HG03064 (cell line): ENCODE results near the gene LRSAM1.

Experiments used
- ATAC-seq: cut with Tn5 transposase; IDR thresholded peaks from one replicate; pipeline ENCODE4 v1.9.1; 2021; ENCODE audit warnings: low read depth; ENCODE audit not compliant: unreplicated experiment

The LRSAM1 gene

DNA sequence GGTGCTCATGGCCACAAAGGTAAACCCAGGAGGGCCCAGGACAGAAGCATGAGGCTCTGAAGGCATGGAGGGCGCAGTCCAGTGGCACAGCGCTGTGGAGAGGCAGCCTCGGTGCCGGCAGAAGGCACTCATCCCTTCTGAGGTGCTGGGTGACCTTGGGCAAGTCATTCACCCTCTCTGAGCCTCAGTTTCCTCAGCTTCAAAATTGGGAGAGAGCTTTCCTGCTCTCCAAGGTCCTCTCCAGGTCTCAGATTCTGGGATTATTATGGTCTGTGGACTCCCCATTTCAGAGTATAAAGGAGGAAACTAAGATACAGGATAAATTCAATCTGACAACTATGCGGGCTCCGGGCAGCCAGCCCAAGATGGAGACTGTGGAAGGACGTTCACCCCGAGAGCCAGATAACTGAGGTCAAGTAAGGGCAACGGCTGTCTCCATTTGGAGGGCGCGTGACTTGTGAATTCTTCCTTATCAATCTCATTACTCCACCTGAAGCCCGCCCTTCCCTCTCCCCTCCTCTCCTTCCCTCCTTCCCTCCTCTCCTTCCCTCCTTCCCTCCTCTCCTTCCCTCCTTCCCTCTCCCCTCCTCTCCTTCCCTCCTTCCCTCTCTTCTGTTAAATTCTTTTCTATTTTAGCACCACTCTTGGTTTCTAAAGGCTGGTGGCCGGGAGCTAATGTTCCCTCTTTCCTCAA is 58.1 kb downstream of the LRSAM1 start:
- no peak for ATAC-seq

DNA sequence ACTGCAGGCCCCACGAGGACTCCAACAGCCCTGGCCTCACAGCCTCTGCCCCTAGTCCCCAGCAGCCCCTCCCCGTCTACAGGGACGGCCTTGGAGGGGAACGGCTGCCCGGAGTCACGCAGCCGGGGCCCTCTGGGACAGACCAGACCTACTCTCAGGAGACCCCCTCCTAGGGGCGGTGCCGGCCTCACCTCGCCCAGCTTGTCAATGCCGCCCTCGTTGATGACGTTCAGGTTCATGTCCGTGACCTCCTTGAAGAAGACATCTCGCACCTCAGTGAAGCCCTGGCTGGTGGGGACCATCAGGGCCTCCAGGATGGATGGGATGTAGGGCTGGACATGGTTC is 58.6 kb downstream of the LRSAM1 start:
- no peak for ATAC-seq

DNA sequence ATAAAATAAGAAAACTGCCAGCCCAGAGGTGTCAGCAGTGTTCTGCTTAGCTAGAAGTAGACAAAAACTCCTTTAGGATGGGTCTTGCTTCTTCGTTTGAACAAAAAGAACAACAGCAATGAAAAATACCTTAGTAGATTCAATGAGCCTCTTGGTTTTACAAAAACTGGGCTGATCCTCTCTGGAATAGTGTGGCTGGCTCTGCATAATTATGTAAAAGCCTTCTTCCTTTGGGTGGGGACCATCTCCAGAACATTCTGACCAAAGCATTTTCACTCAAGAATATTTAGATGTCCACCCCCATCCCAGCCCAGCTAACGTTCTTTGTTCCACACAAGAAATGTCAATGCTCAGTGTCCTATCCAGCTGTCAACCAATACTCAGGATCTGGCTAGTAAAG is 63.2 kb downstream of the LRSAM1 start:
- no peak for ATAC-seq

DNA sequence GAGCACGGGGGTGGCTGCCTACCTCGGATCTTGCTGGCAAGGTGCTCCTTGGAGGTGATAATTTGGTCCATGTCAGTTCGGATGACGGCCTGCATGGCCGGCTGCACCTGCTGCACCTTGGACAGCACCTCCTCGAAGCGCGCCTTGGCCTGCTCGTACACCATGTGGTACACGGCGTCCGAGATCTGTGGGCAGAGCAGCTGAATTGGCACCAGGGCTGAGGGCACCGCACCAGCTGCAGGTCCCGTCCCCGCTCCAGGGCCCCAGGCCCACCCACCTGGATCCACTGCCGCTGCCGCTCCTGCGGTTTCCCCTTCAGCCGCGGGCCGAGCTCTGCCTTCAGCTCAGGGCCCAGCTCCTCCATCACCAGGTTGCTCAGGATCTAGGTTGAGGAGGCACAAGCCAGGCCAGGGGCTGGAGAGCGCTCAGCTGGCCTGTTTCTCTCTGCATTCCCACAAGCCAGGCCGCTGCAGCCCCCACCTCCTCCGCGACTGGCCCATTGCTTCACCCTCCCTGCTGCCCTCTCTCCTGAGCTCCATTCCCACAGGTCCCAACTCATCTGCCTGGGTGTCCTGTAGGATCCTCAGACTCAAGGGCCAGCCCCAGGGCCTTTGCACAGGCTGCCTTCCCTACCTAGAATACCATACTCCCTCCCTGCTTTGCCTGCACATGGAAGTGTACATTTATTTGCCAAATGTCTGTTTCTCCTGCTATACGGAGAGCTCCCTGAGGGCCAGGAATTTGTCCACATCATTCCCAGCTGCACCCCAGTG is 65.7 kb downstream of the LRSAM1 start:
- no peak for ATAC-seq

DNA sequence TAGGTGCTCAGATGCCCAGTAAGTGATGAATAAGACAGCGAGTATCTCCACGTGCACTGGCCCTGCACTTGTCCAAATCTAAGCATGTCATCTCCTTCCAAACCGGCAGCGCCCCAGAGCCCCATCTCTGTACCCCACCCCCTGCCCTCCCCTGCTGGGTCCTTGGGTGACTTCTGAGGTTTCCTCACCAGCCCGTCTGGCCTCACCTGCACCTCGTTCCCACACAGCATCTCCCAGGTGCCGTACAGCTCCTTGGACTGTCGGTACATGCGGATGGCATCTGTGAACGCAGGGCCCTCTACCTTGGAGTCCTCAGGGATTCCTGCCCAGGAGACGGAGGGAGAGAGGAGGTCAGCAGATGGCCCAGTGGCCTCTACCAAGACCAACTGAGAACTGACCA is 66.3 kb downstream of the LRSAM1 start:
- ATAC-seq: no peak

DNA sequence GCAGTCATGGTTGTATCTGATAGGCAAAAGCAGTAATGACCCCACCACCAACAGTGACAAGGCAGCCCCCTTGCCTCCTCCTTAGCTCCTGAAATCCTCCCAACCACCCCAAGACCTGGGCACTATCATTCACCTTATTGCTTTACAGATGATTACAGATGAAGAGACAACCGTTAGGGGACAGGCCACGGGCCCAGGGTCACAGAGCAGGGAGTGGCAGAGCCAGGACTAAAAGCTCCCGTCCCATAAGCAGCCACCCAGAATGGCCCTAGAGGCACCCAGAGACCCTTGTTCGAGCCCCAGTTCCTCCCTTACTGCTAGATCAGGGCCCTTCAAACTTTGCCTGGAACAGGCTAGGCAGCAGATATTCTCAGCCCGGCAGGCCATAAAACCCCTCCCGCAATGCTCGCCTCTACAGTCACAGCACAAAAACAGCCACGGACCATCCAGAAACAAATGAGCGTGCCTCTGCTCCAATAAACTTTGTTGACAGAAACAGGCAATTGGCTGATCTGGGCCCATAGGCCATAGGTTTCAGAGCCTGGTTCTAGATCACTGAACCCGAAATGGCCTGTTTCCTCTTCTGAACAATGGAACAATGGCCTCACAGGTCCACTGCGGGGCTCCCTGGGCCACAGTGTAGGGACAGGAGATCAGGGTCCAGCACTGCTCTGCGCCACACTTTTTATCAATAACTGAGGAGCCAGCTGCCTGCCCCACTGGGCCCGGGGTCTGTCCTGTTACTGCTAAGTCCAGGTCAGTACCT is 67.0 kb downstream of the LRSAM1 start:
- ATAC-seq: no peak

DNA sequence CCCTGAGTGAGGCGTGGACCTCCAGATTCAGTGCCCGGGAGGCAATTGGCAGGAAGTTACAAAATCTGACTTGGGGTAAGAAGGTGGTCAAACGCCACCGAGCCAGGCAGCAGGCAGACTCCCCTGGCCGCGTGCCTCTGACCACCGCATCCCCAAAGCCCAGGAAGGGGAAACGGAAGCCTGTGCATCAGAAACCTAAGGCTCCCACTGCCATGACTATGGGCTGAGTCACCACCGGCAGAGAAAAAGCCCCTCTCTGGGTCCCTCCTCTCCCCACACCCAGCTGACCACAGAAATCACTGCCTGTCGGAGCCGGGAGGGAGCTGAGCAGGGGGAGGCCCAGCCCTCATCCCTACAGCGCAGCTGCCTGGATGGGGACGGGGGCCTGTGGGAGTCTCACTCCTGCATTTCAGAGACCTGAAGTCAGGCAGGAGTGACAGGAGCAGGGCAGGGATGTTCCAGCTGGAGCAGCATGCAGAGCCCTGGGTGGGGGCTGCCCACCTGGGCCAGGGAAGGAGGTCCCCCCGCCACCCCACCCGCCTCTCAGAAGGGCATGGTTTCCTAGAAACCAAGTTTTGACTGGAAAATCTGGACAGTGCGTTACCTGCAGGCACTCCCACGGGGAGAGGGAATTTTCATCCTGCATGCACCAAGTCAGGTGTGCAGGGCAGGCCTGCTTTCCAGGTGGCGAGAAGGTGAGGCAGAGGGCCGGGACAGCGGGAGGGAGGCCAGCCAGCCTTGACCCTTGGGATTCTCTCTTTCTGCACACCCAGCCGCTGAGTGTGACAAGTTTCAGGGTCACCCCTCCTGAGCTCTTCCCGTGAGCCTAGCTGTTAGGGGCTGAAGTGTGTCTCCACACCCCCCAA is 68.2 kb downstream of the LRSAM1 start:
- no peak for ATAC-seq

DNA sequence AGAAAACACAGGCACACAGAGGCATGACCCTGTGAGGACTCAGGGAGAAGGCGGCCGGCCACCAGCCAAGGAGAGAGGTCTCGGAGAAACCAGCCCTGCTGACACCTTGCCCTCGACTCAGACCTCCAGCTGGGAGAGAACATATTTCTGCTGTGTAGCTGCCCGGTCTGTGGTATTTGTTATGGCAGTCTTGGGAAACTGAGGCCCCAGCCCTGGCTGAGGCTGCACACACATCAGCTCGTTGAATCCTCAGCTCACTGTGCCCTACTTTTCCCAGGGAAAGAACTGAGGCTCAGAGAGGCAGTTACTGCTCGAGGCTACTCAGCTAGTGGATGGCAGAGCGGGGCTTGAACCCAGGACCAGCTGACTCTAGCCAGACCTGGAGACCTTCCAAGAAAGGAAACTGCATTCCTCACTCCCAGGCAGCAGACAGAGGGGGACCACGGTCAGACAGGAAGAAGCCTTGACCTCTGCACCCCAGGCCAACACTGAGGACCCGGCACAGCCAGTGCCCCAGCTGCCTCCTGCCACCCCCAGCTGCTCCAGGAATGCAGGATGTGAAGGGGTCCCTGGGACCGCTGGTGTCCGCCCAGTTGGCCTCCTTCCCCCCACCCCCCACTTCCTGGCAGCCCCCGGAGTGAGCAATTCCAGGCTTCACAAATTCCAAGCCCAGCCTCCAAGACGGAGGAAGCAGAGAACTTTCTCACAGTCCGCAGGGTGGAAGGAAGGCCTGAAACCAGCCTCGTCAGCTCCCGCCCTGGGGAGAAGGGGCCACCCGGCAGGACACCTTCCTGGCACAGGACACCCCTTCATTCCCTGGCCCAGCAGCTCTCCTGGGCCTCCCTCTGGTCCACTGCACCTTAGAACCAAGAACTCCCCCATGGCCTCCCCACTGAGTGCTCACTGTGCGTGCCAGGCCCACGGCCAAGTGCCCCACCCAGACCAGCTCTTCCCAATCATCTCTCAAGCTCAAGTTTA is 69.9 kb downstream of the LRSAM1 start:
- ATAC-seq: no peak

DNA sequence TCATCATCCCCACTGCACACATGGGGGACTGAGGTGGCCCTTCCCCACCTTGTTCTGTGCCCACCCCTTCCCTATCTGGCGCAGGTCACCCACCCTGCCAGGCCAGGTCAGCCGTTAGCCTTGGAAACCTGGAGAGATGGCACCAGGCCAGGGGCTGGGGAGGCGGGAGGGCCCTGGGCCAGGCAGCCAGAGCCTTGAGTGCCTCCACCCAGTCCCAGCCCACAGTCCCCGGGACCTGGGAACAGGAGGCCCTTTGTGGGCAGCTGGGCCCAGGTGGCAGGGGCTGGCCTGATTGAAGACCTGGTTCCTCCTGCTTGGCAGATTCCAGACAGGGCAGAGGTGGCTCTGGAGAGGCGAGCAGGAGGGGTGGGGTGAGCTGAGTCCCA is 70.6 kb downstream of the LRSAM1 start:
- ATAC-seq: no peak

DNA sequence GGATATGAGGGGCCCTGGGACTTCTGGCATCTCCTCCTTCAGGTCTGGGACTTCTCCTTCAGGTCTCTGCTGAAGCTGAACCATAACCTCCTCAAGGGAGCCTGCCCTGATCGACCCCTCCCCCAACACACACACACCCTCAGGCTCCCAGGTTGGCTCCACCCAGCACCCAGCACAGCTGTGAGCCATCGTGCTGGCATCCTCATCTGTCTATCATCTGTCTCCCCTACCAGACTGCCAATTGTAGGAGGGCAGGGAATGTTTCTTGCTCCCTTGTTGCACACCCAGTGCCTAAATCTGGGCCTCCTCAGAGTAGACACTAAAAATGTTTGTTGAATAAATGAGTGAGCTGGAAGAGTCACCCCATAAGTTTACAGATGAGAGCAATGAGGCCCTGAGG is 71.4 kb downstream of the LRSAM1 start:
- no peak for ATAC-seq

DNA sequence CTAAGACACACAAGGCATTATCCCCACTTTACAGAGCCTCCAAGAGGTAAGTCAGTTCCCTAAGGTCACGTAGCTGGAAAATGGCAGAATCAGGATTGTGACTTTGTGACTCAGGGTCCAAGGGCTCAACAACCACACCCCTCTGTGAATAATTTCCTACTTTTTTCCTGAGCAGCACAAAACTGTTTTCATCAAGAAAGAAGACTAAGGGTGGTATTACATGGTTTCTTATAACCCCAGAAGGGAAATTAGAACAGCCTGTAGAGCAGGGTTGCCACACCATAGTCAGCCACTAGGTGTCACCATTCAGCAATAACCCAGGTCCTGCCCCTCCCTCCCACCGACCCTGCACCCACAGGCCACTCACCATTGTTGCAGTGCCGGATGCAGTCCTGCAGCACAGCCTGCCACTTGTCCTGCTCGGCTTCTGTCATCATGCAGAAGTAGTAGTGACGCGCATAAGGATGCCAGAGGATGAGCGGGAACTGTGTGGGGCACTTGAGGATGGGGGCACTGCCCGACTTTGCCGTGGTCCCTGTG is 72.1 kb downstream of the LRSAM1 start:
- no peak for ATAC-seq

DNA sequence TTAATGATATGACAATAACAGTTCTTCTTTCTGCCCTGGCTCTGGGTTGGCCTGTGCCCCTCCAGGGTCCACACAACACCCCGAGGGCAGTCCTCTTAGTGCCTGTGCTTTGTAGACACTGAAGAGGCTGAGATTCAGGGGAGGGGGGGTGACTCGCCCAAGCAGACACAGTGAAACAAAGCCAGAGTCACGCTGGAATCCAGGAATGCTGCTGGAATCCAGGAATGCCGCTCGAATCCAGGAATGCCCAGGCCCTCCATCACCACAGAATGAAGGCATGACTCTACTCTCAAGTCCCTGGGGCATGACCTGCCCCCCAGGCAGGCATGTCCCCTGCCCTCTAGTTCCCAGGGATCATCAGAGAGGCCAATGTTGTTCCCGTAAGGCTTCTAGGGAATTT is 73.1 kb downstream of the LRSAM1 start:
- no peak for ATAC-seq

DNA sequence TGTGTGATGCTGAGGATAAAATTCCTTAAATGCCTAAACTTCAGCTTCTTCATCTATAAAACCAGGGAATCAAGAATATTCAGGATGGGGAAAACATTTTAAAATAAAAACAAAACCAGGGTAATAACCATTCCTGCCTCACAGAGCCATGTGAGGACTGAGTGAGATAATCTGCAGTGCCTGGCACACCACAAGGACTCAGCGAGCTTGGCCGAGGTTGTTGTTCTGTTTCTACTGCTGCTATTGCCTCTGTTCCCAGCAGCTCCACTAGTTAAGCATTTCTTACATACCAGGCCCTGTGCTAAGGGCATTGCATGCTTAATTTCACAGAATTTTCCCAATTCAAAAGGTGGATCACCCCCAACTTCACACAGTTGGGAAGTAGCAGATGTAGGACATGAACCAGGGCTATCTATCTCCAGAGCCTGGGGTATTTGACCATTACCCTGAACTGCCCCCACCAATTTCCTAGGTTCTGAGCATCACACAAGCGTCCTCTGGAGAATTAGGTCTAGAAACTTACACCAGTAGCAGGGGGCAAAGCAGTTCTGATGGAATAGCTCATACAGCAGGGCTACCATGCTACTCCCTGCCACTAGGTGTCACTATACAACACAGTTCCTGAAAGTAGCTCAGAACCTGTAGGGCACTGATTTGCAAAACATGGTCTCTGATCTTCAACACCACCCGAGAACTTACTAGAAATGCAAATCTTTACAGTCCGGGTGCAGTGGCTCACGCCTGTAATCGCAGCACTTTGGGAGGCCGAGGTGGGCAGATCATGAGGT is 74.3 kb downstream of the LRSAM1 start:
- no peak for ATAC-seq

DNA sequence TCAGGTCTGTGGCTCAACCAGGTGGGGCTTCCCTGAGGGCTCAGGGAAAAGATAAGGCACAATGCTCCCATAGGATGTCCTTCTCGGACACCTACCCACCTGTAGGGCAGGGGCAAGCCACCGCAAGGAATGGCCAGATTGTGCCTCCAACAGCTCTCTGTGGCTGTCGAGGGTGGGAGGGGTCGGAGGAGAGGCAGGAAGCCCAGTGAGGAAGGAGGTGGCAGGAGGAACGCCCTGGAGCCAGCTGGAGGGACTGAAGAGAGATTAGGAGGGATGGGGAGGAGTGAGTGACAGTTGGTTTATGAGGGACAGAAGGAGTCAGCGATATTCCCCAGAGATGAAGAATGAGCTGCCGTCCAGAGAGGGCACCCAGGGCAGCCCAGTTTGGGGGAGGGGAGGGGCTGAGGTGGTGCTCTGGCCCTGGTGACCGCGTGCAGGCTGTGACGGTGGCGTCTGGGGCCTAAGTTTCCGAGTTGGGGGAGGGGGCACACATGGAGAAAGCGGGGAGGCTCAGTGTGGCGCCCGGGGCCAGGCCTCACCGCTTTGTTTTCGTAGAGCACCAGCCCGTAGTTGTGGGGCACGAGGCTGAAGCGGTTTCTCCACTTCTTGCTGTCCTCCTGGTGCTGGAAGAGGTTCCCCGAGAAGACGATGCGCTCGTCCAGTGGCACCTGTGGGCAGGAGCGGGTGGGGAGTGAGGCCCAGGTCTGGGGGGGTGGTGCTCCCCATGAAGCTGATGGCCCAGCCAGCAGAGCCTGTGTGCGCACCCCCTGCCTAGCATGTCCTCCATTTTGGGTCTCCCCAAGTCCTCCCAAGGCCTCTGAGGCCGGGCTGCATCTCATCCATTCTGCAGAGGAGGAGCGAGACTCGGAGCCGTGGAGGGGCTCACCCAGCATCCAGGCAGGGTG is 75.6 kb downstream of the LRSAM1 start:
- ATAC-seq: no peak

DNA sequence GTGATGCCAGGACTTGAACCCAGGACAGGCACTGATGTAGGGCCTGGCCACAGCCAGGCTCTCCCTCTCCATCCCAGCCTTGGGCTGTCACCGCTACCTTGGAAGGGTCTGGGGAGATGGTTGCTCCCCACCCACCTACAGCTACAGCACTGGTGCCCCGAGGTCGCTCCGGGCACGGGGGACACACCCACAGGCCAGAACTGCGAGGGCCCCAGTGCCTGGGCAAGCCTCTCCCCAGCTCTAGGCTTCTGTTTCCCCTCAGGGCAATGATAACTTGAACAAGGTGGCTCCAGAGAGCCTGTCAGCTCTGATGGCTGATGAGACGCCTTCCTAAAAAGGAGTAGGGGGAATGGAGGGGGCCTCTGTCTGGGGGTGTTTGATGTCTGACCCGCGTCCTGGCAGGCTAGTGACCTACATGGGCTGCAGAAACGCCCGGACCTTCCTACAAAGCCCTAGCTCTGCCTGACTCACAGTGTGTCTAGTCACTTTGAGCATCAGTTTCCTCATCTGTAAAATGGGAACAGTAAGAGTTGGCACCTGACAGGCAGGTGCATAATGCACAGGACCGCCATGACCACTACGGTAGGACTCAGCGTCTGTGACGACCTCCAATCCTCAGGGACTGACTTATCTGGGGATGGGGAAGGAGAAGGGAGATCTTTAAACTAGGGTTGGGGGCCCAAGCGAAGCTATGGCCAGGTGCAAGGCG is 76.4 kb downstream of the LRSAM1 start:
- no peak for ATAC-seq

DNA sequence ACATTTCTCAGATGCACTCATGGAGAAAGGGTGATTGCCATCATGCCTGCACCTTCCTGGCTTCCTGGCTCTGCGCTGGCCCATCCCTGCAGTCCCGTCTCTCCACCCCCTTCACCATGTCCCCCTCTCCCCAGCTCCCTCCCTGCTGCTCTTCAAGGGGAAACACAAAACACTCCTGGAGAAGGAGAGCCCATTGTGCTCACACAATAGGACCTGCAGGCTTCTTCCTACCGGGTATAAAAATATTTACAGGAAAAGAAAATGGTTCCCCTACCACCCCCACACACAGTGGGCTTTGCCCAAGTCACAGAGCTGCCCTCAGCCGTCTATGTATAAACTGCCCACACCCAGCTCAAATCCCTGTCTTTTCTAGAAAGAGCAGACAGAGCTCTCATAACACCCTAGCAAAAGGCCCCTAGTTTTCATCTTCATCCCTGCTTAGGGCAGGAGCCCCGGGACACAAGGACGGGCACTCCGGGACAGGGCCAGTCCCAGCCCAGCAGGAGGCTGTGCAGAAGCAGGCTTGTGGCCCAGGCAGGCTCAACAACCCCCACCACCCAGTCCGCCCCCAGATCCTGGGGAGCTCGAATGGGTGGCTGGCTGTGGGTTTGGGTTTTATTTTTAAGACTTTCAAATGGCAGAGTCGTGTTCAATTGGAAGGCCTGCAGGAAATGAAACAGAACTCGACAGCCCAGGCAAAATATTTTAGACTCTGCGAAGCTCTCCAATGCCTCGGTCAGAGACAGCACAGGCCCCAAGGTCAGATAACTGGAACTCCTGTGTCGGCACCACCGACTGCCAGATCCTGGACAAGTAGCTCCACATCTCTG is 77.3 kb downstream of the LRSAM1 start:
- no peak for ATAC-seq
